ENCODE results near the gene MLXIP. TPM values are rescaled to one million over a fixed set of nuclear protein-coding genes. Genes with fewer than 3 reads are reported as not detected.
A peak's percentile ranks its signal among the peaks of the same experiment; 100 is the strongest.

MLXIP gene
- total and polyA plus RNA-seq, 9 of the 15 experiments (the other 6 are each of a cell fraction or from before 2014, with no cell fraction given) = 2.2 to 66.3 (median 18.1) TPM

DNA sequence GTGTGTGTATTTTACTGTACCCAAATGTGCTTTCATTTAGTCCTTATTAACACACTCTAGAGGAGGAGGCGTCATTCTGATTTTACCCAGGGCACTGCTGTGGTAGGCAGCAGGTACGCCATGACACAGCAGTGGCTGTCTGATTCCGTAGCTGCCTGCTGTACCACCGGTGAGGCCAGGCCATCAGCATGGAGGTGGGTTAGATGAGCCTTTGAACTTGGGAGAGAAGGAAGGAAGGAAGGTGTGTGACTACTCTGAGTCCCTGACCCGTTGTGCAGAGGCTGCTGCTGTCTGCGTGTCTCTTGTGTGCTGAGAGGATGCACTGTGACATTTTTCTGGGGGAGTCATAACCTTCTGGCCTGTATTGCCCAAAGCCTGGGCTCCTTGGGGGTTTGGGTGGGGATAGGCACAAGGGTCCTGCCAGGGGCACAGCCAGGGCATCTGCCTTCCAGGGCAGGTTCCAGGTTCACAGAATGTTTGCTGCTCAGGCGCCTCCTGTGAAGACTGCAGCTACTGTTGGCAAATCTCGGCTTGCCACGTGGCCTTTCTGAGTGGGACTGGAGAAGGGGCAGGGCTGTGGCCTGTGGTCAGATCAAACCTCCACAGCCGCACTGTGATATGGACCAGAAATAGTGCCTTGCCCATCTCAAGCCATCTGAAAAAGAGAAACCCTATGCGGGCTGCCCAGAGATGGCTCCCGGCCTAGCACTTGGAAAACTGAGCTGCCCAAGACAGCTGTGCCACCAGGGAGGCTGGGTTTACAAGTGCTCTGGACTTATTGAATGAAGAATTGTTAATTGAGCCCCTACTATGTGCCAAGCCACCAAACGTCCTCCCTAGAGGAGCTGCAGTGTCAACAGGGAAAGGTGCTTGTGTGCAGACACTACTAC, 47.1 kb downstream of the MLXIP start:
- TF ChIP-seq SRSF1 (IDR thresholded peaks at IDR 0.05; ENCODE audit: low read depth, low read length) (no peak), FOXA3 (CRISPR knock-in tag; conservative IDR thresholded peaks at IDR 0.05 in 1 of 2, IDR thresholded peaks at IDR 0.05 in 1 of 2) (no peak), RFX5 (IDR thresholded peaks at IDR 0.05; ENCODE audit: low read depth, low read length) (no peak)
- no TSS peak for BruUV-seq (replicated peaks)
- peaks cover 9 to 21% of the 10 kb centered on the region in 2 experiments; a peak in 4 of 5 replicates for H3K4me1 ChIP-seq (replicated peaks in 1 of 2; ENCODE audit: control insufficient read depth in 2 of 2, insufficient read depth in 2 of 2, low read length in 2 of 2)
- H3K27ac ChIP-seq (ENCODE audit: extremely low read depth, low read depth, low read length) = no peak overlapping the region
- DNase-seq (ENCODE audit: extremely low read depth in 1 of 4, low spot score in 3 of 4) (no peak), FAIRE-seq (no peak), ATAC-seq (no peak)
- intact Hi-C loops (cut with micrococcal nuclease) = no loop called here
- H3K36me3 ChIP-seq (ENCODE audit: control insufficient read depth, insufficient read depth, low read length) = peaks cover 66% of the 10 kb centered on the region; the same call in 2 of the 3 replicates
- in situ Hi-C loops (cut with MboI) = no loop called here
- H3K4me2 ChIP-seq (ENCODE audit: insufficient read depth, low read length) = no peak overlapping the region
- peaks cover 63% of the 10 kb centered on the region for H3K79me2 ChIP-seq (ENCODE audit: control insufficient read depth, insufficient read depth, low read length)
- peak overlapping the region in 1 of 2 experiments; percentile 60; a peak in 2 of 4 replicates for H3K9ac ChIP-seq (ENCODE audit: insufficient read depth in 1 of 2, low read depth in 2 of 2, low read length in 2 of 2)
- H3K9me1 ChIP-seq (ENCODE audit: control insufficient read depth, insufficient read depth, low read length) = peaks cover 17% of the 10 kb centered on the region
- no peak overlapping the region for H3K4me3 ChIP-seq
- no peaks in the 10 kb centered on the region for H3K27me3 ChIP-seq (ENCODE audit: control insufficient read depth in 2 of 2, insufficient read depth in 2 of 2, low read length in 2 of 2)
- no peak overlapping the region for H2AFZ ChIP-seq (ENCODE audit: low read depth, low read length)
- H4K20me1 ChIP-seq (replicated peaks; ENCODE audit: control insufficient read depth, insufficient read depth, low read length) = peaks cover 42% of the 10 kb centered on the region
- CTCF ChIA-PET (ENCODE audit: low intra/inter-chr PET ratio) = no interaction called here
- WGBS (ENCODE audit: insufficient coverage, low coverage, missing lambda C conversion rate) = 79% methylated on average over 13 of the region's 13 CpGs
- POLR2A ChIA-PET = interaction anchor here (0.5 to 0.6 kb wide), 3 partner anchors 20 to 49 kb away, joined by 3 to 4 read pairs (median 3); no protein-coding TSS in a partner anchor
- H3K9me3 ChIP-seq (replicated peaks; ENCODE audit: control insufficient read depth, insufficient read depth, low read depth, low read length) = no peaks in the 10 kb centered on the region

GRCh38 chr12:122126342-122126635, 47.7 kb downstream of the MLXIP start:
- FAIRE-seq = no peak
- H3K9me1 ChIP-seq (ENCODE audit: control insufficient read depth, insufficient read depth, low read length) = peaks cover 17% of the 10 kb centered on the region
- H3K4me2 ChIP-seq (ENCODE audit: insufficient read depth, low read length) = no peak overlapping the region
- H3K27me3 ChIP-seq (ENCODE audit: control insufficient read depth in 2 of 2, insufficient read depth in 2 of 2, low read length in 2 of 2) = no peaks in the 10 kb centered on the region
- intact Hi-C loops (cut with micrococcal nuclease) = no loop called here
- peaks cover 9 to 21% of the 10 kb centered on the region in 2 experiments; a peak in 4 of 5 replicates for H3K4me1 ChIP-seq (replicated peaks in 1 of 2; ENCODE audit: control insufficient read depth in 2 of 2, insufficient read depth in 2 of 2, low read length in 2 of 2)
- H3K9me3 ChIP-seq (replicated peaks; ENCODE audit: control insufficient read depth, insufficient read depth, low read depth, low read length) = no peaks in the 10 kb centered on the region
- H4K20me1 ChIP-seq (replicated peaks; ENCODE audit: control insufficient read depth, insufficient read depth, low read length) = peaks cover 42% of the 10 kb centered on the region
- no peak for TF ChIP-seq MYNN (IDR thresholded peaks at IDR 0.05)
- TF ChIP-seq MYNN (CRISPR knock-in tag; IDR thresholded peaks at IDR 0.05) = no peak
- TF ChIP-seq ZFX (CRISPR knock-in tag; IDR thresholded peaks at IDR 0.05) = 0 out of 2 replicates have a peak, but pooled peaks have one; percentile 17
- H3K27ac ChIP-seq (ENCODE audit: extremely low read depth, low read depth, low read length) = no peak overlapping the region
- H3K9ac ChIP-seq (ENCODE audit: insufficient read depth in 1 of 2, low read depth in 2 of 2, low read length in 2 of 2) = peak overlapping the region in 1 of 2 experiments; percentile 37; a peak in 2 of 4 replicates
- BruUV-seq (replicated peaks) = no TSS peak
- WGBS (ENCODE audit: insufficient coverage, low coverage, missing lambda C conversion rate) = 95% methylated on average over 7 of the region's 7 CpGs
- ATAC-seq = no peak
- CTCF ChIA-PET (ENCODE audit: low intra/inter-chr PET ratio) = no interaction called here
- DNase-seq (ENCODE audit: extremely low read depth in 1 of 4, low spot score in 3 of 4) = no peak
- no peak overlapping the region for H3K4me3 ChIP-seq
- peaks cover 60% of the 10 kb centered on the region for H3K79me2 ChIP-seq (ENCODE audit: control insufficient read depth, insufficient read depth, low read length)
- POLR2A ChIA-PET = no interaction called here
- in situ Hi-C loops (cut with MboI) = no loop called here
- H2AFZ ChIP-seq (ENCODE audit: low read depth, low read length) = no peak overlapping the region
- H3K36me3 ChIP-seq (ENCODE audit: control insufficient read depth, insufficient read depth, low read length) = peaks cover 72% of the 10 kb centered on the region; the same call in 2 of the 3 replicates

Measured in K562 (cell line).